ENCODE results near the gene STAB1.

STAB1 gene

DNA sequence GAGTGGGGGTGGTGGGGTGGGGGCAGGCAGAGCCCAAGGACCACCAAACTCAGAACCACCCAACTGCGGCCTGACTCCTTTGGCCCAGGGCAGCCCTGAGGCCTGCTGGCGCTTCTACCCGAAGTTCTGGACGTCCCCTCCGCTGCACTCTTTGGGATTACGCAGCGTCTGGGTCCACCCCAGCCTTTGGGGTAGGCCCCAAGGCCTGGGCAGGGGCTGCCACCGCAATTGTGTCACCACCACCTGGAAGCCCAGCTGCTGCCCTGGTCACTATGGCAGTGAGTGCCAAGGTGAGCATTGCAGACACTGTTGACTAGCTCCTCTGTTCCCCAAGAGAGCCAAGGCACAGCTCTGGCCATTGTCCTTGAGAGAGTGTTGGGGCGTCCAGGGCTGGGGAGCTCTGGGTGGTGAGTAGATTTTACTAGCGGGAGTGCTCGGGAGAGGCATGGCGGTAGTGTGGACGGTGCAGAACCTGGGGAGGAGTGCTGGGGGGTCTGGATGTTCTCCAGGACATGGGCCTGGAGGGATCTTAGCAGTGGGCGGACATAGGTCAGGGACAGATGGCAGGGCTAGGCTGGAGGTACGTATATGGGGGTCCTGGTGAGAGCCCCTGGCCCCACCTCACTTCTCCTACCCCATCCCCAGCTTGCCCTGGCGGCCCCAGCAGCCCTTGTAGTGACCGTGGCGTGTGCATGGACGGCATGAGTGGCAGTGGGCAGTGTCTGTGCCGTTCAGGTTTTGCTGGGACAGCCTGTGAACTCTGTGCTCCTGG is 25.8 kb downstream of the STAB1 start:
- no peak overlapping the region for H3K4me3 ChIP-seq (ENCODE audit: low read depth, low read length)
- DNase-seq (ENCODE audit: low read depth), result no peak
- TF ChIP-seq, protein P1, sequence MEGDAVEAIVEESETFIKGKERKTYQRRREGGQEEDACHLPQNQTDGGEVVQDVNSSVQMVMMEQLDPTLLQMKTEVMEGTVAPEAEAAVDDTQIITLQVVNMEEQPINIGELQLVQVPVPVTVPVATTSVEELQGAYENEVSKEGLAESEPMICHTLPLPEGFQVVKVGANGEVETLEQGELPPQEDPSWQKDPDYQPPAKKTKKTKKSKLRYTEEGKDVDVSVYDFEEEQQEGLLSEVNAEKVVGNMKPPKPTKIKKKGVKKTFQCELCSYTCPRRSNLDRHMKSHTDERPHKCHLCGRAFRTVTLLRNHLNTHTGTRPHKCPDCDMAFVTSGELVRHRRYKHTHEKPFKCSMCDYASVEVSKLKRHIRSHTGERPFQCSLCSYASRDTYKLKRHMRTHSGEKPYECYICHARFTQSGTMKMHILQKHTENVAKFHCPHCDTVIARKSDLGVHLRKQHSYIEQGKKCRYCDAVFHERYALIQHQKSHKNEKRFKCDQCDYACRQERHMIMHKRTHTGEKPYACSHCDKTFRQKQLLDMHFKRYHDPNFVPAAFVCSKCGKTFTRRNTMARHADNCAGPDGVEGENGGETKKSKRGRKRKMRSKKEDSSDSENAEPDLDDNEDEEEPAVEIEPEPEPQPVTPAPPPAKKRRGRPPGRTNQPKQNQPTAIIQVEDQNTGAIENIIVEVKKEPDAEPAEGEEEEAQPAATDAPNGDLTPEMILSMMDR (IDR thresholded peaks at IDR 0.05; ENCODE audit: insufficient read depth, low read depth, low read length, missing control alignments), result no peak

DNA sequence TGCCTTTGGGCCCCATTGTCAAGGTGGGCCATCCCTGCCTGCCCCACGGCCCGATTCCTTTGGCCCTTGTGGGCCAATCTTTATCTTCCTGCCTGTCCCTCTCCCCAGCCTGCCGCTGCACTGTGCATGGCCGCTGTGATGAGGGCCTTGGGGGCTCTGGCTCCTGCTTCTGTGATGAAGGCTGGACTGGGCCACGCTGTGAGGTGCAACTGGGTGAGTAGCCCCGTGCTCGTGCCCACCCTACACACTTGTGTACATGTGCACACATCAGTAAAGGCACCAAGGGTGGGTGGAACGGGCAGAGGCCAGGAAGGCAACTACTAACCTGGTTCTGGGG is 26.3 kb downstream of the STAB1 start:
- DNase-seq (ENCODE audit: low read depth), result no peak
- TF ChIP-seq, protein P1 (IDR thresholded peaks at IDR 0.05; ENCODE audit: insufficient read depth, low read depth, low read length, missing control alignments), result no peak
- H3K4me3 ChIP-seq (ENCODE audit: low read depth, low read length), result no peak overlapping the region

DNA sequence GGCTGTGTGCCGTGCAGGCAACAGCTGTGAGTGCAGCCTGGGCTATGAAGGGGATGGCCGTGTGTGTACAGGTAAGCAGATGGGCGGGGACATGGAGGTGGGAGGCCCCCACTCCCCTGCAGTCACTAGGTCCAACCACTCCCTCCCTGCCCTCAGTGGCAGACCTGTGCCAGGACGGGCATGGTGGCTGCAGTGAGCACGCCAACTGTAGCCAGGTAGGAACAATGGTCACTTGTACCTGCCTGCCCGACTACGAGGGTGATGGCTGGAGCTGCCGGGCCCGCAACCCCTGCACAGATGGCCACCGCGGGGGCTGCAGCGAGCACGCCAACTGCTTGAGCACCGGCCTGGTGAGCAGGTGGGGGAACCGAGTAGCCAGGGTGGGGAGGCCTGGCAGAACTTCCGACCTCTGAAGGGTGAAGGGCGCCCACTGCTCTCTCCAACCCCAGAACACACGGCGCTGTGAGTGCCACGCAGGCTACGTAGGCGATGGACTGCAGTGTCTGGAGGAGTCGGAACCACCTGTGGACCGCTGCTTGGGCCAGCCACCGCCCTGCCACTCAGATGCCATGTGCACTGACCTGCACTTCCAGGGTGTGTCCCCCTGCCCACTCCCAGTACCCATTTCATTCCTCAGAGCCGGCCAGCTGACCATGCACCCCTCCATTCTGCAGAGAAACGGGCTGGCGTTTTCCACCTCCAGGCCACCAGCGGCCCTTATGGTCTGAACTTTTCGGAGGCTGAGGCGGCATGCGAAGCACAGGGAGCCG is 26.9 kb downstream of the STAB1 start:
- no peak for DNase-seq (ENCODE audit: low read depth)
- H3K4me3 ChIP-seq (ENCODE audit: low read depth, low read length), result no peak overlapping the region
- TF ChIP-seq, protein P1 (IDR thresholded peaks at IDR 0.05; ENCODE audit: insufficient read depth, low read depth, low read length, missing control alignments), result no peak

DNA sequence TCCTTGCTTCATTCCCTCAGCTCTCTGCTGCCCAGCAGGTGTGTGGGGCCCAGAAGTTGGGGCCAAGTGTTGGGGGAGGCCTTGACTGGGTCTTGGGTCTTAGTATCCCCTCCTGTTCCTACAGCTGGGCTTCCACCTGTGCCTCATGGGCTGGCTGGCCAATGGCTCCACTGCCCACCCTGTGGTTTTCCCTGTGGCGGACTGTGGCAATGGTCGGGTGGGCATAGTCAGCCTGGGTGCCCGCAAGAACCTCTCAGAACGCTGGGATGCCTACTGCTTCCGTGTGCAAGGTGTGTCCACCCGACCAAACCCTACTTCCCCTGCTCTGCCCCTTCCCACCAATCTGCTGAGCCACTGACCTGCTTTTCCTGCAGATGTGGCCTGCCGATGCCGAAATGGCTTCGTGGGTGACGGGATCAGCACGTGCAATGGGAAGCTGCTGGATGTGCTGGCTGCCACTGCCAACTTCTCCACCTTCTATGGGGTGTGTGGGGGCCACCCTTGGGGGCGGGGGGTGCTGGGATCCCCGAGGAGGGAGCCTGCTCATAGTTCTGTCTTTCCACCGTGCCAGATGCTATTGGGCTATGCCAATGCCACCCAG is 27.6 kb downstream of the STAB1 start:
- H3K4me3 ChIP-seq (ENCODE audit: low read depth, low read length), result no peak overlapping the region
- DNase-seq (ENCODE audit: low read depth), result no peak
- TF ChIP-seq, protein P1 (IDR thresholded peaks at IDR 0.05; ENCODE audit: insufficient read depth, low read depth, low read length, missing control alignments), result no peak

DNA sequence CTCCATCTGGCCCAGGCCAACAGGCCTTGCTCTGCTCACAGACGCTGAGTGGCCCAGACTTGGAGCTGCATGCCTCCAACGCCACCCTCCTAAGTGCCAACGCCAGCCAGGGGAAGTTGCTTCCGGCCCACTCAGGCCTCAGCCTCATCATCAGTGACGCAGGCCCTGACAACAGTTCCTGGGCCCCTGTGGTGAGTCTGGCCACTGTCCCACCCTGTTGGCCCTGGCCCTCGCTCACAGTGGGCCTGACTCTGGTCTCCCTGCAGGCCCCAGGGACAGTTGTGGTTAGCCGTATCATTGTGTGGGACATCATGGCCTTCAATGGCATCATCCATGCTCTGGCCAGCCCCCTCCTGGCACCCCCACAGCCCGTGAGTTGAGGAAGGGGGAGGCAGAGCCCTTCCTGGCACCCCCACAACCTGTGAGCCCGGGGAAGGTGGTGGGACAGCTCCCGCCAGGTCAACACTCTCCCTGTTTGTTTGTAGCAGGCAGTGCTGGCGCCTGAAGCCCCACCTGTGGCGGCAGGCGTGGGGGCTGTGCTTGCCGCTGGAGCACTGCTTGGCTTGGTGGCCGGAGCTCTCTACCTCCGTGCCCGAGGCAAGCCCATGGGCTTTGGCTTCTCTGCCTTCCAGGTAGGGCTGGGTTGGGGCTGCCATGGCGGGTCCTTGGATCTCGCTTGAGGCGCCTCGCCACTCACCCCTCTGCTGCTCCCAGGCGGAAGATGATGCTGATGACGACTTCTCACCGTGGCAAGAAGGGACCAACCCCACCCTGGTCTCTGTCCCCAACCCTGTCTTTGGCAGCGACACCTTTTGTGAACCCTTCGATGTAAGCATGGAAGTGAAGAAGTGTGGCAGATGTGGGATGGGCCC is 28.5 kb downstream of the STAB1 start:
- TF ChIP-seq, protein P1 (IDR thresholded peaks at IDR 0.05; ENCODE audit: insufficient read depth, low read depth, low read length, missing control alignments), result no peak
- DNase-seq (ENCODE audit: low read depth), result no peak

DNA sequence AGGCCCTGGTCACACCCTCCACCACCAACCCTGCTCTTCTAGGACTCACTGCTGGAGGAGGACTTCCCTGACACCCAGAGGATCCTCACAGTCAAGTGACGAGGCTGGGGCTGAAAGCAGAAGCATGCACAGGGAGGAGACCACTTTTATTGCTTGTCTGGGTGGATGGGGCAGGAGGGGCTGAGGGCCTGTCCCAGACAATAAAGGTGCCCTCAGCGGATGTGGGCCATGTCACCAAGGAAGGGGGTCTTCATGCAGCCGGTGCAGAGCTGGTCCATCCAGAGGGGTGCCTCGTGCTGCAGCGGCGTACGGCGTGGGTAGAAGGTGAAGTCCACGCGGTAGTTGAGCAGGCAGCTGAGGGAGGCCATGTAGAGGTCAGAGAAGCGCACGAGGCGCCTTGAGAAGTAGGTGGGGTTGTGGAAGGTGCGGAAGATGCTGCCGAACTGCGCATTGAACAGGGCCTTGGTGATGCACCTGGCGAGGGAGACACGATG is 29.2 kb downstream of the STAB1 start:
- no peak for DNase-seq (ENCODE audit: low read depth)
- H3K4me3 ChIP-seq (ENCODE audit: low read depth, low read length), result no peak overlapping the region
- TF ChIP-seq, protein P1 (IDR thresholded peaks at IDR 0.05; ENCODE audit: insufficient read depth, low read depth, low read length, missing control alignments), result no peak

More for the DNA sequence above, 28.5 kb downstream of the STAB1 start:
- H3K4me3 ChIP-seq (ENCODE audit: low read depth, low read length), result no peak overlapping the region
